HepG2 (cell line): ENCODE measurements around the gene HK3. TPM values are rescaled to one million over a fixed set of nuclear protein-coding genes. Genes with fewer than 3 reads are reported as not detected.

Experiments
- ATAC-seq: fragments of 200-7000 bp; cut with Tn5 transposase; 3 replicates; pipeline ENCODE4 v1.9.1; 2020; ENCODE audit warnings: mild to moderate bottlenecking, moderate library complexity
- Bru-seq: library from RNA; stranded (reverse); fragments of 400-500 nt; gene quantifications from one replicate; lab custom pipeline; 2021; lab: Mats Ljungman, UMichigan
- BruChase-seq, 2 experiments: library from RNA; stranded (reverse); fragments of 400-500 nt; gene quantifications; one replicate each; lab custom pipeline; 2021; lab: Mats Ljungman, UMichigan
- BruUV-seq: library from RNA; stranded (reverse); fragments of 400-500 nt; replicated peaks from 2 replicates; lab custom pipeline; 2021; lab: Mats Ljungman, UMichigan
- CTCF ChIA-PET: fragments of 300-600 bp; formaldehyde crosslinking; extraction: SDS; loops from one replicate; lab custom pipeline; 2021; ENCODE audit warnings: low total read pairs, inconsistent platforms, low intra/inter-chr PET ratio; lab: Yijun Ruan, JAX
- POLR2A ChIA-PET: fragments of 350-600 bp; sonication (Branson Sonifier 250); formaldehyde crosslinking; loops from one replicate; lab custom pipeline; 2020; ENCODE audit warnings: antibody characterized with exemption, inconsistent platforms; lab: Yijun Ruan, JAX
- DNase-seq: peaks from one replicate; pipeline ENCODE4 v3.0.0-alpha.2; 2015; ENCODE audit warnings: low spot score
- FAIRE-seq: peaks from 3 replicates; lab custom pipeline; 2011; peaks lifted over from hg19 to GRCh38; lab: Jason Lieb, UNC
- H2AFZ ChIP-seq: one replicate; pipeline ENCODE4 v1.6.1; 2011; ENCODE audit warnings: low read length, inconsistent platforms
- H3K27ac ChIP-seq: fragments of 300-600 bp; 3 replicates; pipeline ENCODE4 v1.8.0; 2011; ENCODE audit warnings: mixed run types, mild to moderate bottlenecking, mixed read lengths, low read length, inconsistent platforms; ENCODE audit not compliant: insufficient read depth; ENCODE audit errors: extremely low read length
- H3K27me3 ChIP-seq, 2 experiments: fragments of 200-600 bp in 1 of 2; 2 replicates in 1 of 2; 3 replicates in 1 of 2; pipeline versions ENCODE4 v1.6.0 to v1.8.0; 2011; ENCODE audit warnings: low read length in 2 of 2, mild to moderate bottlenecking in 2 of 2, moderate library complexity in 2 of 2, inconsistent platforms in 1 of 2; ENCODE audit not compliant: insufficient read depth in 2 of 2, control insufficient read depth in 1 of 2
- H3K36me3 ChIP-seq, 2 experiments: fragments of 200-600 bp in 1 of 2; replicated peaks in 1 of 2; 2 replicates in 1 of 2; 3 replicates in 1 of 2; pipeline versions ENCODE4 v1.5.1 to v1.8.0; 2011; ENCODE audit warnings: low read length in 2 of 2, inconsistent platforms in 1 of 2; ENCODE audit not compliant: insufficient read depth in 2 of 2, control insufficient read depth in 1 of 2
- H3K4me1 ChIP-seq: 2 replicates; pipeline ENCODE4 v1.5.1; 2012; ENCODE audit warnings: low read length, inconsistent platforms; ENCODE audit not compliant: insufficient read depth
- H3K4me2 ChIP-seq: 2 replicates; pipeline ENCODE4 v1.6.0; 2011; ENCODE audit warnings: low read depth, low read length, inconsistent platforms
- H3K4me3 ChIP-seq, 3 experiments: fragments of 200-600 bp in 1 of 3; sonication (generic), shearing (Covaris generic) in 1 of 3; replicated peaks in 1 of 3; 2 replicates each; pipeline ENCODE4 v1.5.1; 2011 to 2016; ENCODE audit warnings: low read length in 3 of 3, inconsistent platforms in 2 of 3, low read depth in 2 of 3, mild to moderate bottlenecking in 2 of 3, control low read depth in 1 of 3, mixed read lengths in 1 of 3; ENCODE audit not compliant: insufficient read depth in 1 of 3
- H3K79me2 ChIP-seq: one replicate; pipeline ENCODE4 v1.6.1; 2011; ENCODE audit warnings: low read length, inconsistent platforms; ENCODE audit not compliant: insufficient read depth
- H3K9ac ChIP-seq: 2 replicates; pipeline ENCODE4 v1.6.0; 2011; ENCODE audit warnings: mild to moderate bottlenecking, low read depth, low read length, inconsistent platforms; ENCODE audit not compliant: insufficient read depth
- H3K9me3 ChIP-seq: 2 replicates; pipeline ENCODE4 v1.5.1; 2012; ENCODE audit warnings: mild to moderate bottlenecking, low read length
- H4K20me1 ChIP-seq: 2 replicates; pipeline ENCODE4 v1.6.0; 2011; ENCODE audit warnings: inconsistent platforms, mild to moderate bottlenecking, low read length, moderate library complexity; ENCODE audit not compliant: insufficient read depth
- ARNT ChIP-seq: fragments of 450-650 bp; IDR thresholded peaks from 2 replicates; pipeline ENCODE4 v1.6.1; 2017
- DMAP1 ChIP-seq: IDR thresholded peaks from 2 replicates; pipeline ENCODE4 v1.6.1; 2016
- GATA4 ChIP-seq: sonication (generic); IDR thresholded peaks from 2 replicates; pipeline ENCODE4 v1.6.1; 2016; ENCODE audit warnings: antibody characterized with exemption, low read depth, borderline replicate concordance
- HOXA7 ChIP-seq: sonication (generic); formaldehyde crosslinking; IDR thresholded peaks from 2 replicates; pipeline ENCODE4 v1.8.1; 2022; ENCODE audit warnings: mild to moderate bottlenecking, missing genetic modification reagents, moderate library complexity
- KDM5B ChIP-seq: sonication (generic); formaldehyde crosslinking; IDR thresholded peaks from 2 replicates; pipeline ENCODE4 v1.4.0; 2020; ENCODE audit warnings: missing genetic modification reagents, mild to moderate bottlenecking, borderline replicate concordance
- MTF1 ChIP-seq: sonication (generic); formaldehyde crosslinking; IDR thresholded peaks from 2 replicates; pipeline ENCODE4 v1.5.0; 2020; ENCODE audit warnings: missing genetic modification reagents
- PRPF4 ChIP-seq: fragments of 200-400 bp; formaldehyde crosslinking; IDR thresholded peaks from 2 replicates; pipeline ENCODE4 v1.6.1; 2016; ENCODE audit warnings: low read length, low read depth; ENCODE audit not compliant: poor library complexity, severe bottlenecking
- PTBP1 ChIP-seq: fragments of 200-400 bp; formaldehyde crosslinking; IDR thresholded peaks from 2 replicates; pipeline ENCODE4 v1.6.1; 2018; ENCODE audit warnings: low read length, low read depth; ENCODE audit not compliant: poor library complexity, severe bottlenecking
- TEAD3 ChIP-seq: optimal IDR thresholded peaks from 2 replicates; pipeline ENCODE3; 2016; ENCODE audit warnings: borderline replicate concordance
- ZFY ChIP-seq: sonication (generic); formaldehyde crosslinking; IDR thresholded peaks from 2 replicates; pipeline ENCODE4 v1.4.0; 2020; ENCODE audit warnings: missing genetic modification reagents
- ZNF20 ChIP-seq: sonication (generic); formaldehyde crosslinking; IDR thresholded peaks from 2 replicates; pipeline ENCODE4 v1.4.0; 2020; ENCODE audit warnings: mild to moderate bottlenecking, moderate library complexity, missing genetic modification reagents
- ZNF24 ChIP-seq: fragments of 450-650 bp; IDR thresholded peaks from 2 replicates; pipeline ENCODE4 v1.6.1; 2017; ENCODE audit warnings: antibody characterized with exemption, mild to moderate bottlenecking
- ZNF276 ChIP-seq: sonication (generic); formaldehyde crosslinking; IDR thresholded peaks from 2 replicates; pipeline ENCODE4 v1.4.0; 2020; ENCODE audit warnings: mild to moderate bottlenecking, low read depth, missing genetic modification reagents
- ZZZ3 ChIP-seq: sonication (generic); formaldehyde crosslinking; IDR thresholded peaks from 2 replicates; pipeline ENCODE4 v1.4.0; 2020; ENCODE audit warnings: missing genetic modification reagents, mild to moderate bottlenecking, borderline replicate concordance
- WGBS: methylation state at CpG from one replicate; pipeline ENCODE4 v1.1.6; 2017; ENCODE audit warnings: low lambda C conversion rate; 5-methylcytosine and 5-hydroxymethylcytosine counted together
- in situ Hi-C: cut with HindIII; loops from 2 replicates; pipeline ENCODE4 v1.10.0; 2017; ENCODE audit warnings: low pct_unique_long_range_greater_than_20kb; ENCODE audit not compliant: extremely low pct_ligation_motif_present
- intact Hi-C: fragments of 100-400 bp; cut with micrococcal nuclease; formaldehyde crosslinking; loops from one replicate; pipeline ENCODE4 v1.10.0; 2022; ENCODE audit not compliant: unreplicated experiment
- long read RNA-seq, 2 experiments: library from RNA in 1 of 2; library from polyadenylated mRNA in 1 of 2; stranded (forward) in 1 of 2; unstranded in 1 of 2; transcript quantifications; one replicate each; pipeline ENCODE4 v2.0.0, GENCODE V29; 2019 to 2022
- polyA minus RNA-seq, 3 experiments: library from RNA; depleted of rRNA, polyadenylated mRNA; stranded (reverse); fragments of >200 nt; gene quantifications; 2 replicates each; pipeline ENCODE4 v1.2.3, GENCODE V29; 2011; ENCODE audit warnings: low replicate concordance in 1 of 3
- polyA plus RNA-seq, 8 experiments: library from polyadenylated mRNA; depleted of rRNA in 3 of 8; stranded (reverse) in 7 of 8; unstranded in 1 of 8; fragments of >200 nt; fragmentation: Illumina TruSeq in 4 of 8; extraction: Trizol in 4 of 8; gene quantifications; 2 replicates each; pipeline versions ENCODE4 v1.2.1 to v1.2.3, GENCODE V29; 2011 to 2016; ENCODE audit warnings: low read depth in 4 of 8, missing spikeins in 1 of 8, mixed read lengths in 1 of 8; ENCODE audit not compliant: insufficient read depth in 1 of 8
- total RNA-seq, 5 experiments: library from RNA; depleted of rRNA; stranded (reverse); fragments of >200 nt; fragmentation: Illumina TruSeq; extraction: Trizol; gene quantifications; 2 replicates each; pipeline ENCODE4 v1.2.3, GENCODE V29; 2016; ENCODE audit warnings: low read depth in 1 of 5
- TF ChIP-seq, protein P1 (sequence below): sonication (generic); formaldehyde crosslinking; IDR thresholded peaks from 2 replicates; pipeline ENCODE4 v1.8.0; 2022; ENCODE audit warnings: mild to moderate bottlenecking, missing genetic modification reagents, moderate library complexity

HK3 gene
- total RNA-seq (2016; rRNA removed; fragmentation: Illumina TruSeq; extraction: Trizol) (not detected in 2 replicates), polyA plus RNA-seq (2011; rRNA removed) (0.13 TPM in 1 of 2 replicates, not detected in the other), polyA minus RNA-seq (2011; rRNA and poly(A)+ RNA removed; ENCODE audit: low replicate concordance) (not detected in 2 replicates), Bru-seq, nascent RNA (percentile 20 among the genes with signal in this experiment), BruChase-seq, experiment 1, labeled RNA remaining after a 6-hour chase (percentile 27 among the genes with signal in this experiment), BruChase-seq, experiment 2, labeled RNA remaining after a 2-hour chase (percentile 19 among the genes with signal in this experiment)
- total RNA-seq (2016; cell fraction: cytosol; rRNA removed; fragmentation: Illumina TruSeq; extraction: Trizol; ENCODE audit: low read depth) = not detected in 2 replicates
- total RNA-seq (2016; cell fraction: insoluble cytoplasmic fraction; rRNA removed; fragmentation: Illumina TruSeq; extraction: Trizol) = not detected in 2 replicates
- not detected in 2 replicates for total RNA-seq (2016; cell fraction: membrane; rRNA removed; fragmentation: Illumina TruSeq; extraction: Trizol)
- not detected in 2 replicates for total RNA-seq (2016; cell fraction: nucleus; rRNA removed; fragmentation: Illumina TruSeq; extraction: Trizol)
- polyA plus RNA-seq (2011; cell fraction: cytosol; rRNA removed) = not detected in 2 replicates
- polyA plus RNA-seq (2011; cell fraction: nucleus; rRNA removed) = 0.28 and 0.32 TPM in 2 replicates
- polyA plus RNA-seq (2012) = not detected in 2 replicates
- polyA plus RNA-seq (2016; cell fraction: cytosol; fragmentation: Illumina TruSeq; extraction: Trizol; ENCODE audit: low read depth) = not detected in 2 replicates
- not detected in 2 replicates for polyA plus RNA-seq (2016; cell fraction: insoluble cytoplasmic fraction; fragmentation: Illumina TruSeq; extraction: Trizol; ENCODE audit: low read depth)
- not detected in 2 replicates for polyA plus RNA-seq (2016; cell fraction: membrane; fragmentation: Illumina TruSeq; extraction: Trizol; ENCODE audit: low read depth)
- not detected in 2 replicates for polyA plus RNA-seq (2016; cell fraction: nucleus; fragmentation: Illumina TruSeq; extraction: Trizol; ENCODE audit: insufficient read depth, low read depth)
- polyA minus RNA-seq (2011; cell fraction: cytosol; rRNA and poly(A)+ RNA removed) = not detected in 2 replicates
- not detected in 2 replicates for polyA minus RNA-seq (2011; cell fraction: nucleus; rRNA and poly(A)+ RNA removed)
- long read RNA-seq, experiment 1 = 0 reads
- long read RNA-seq, experiment 2 = 0 reads

GRCh38 chr5:176899296-176899891, at the start of gene HK3:
HK3 (minus strand) TSS chr5:176899346; CDS start chr5:176896159, 3,187 bp downstream.
- 88% methylated on average over 9 of the region's 9 CpGs for WGBS
- peaks cover 16% of the 10 kb centered on the region for H3K4me1 ChIP-seq
- peaks cover 0 to 2% of the 10 kb centered on the region in 2 experiments; a peak in 1 of 5 replicates for H3K27me3 ChIP-seq
- H3K36me3 ChIP-seq = peaks cover 4 to 7% of the 10 kb centered on the region in 2 experiments; a peak in 4 of 5 replicates
- no peak within 1 kb of the TSS for H2AFZ ChIP-seq
- in situ Hi-C loops = no loop called here
- FAIRE-seq = no peak
- no peak within 1 kb of the TSS for H3K9ac ChIP-seq
- TF ChIP-seq ZZZ3 (no peak), MTF1 (no peak), KDM5B (CRISPR knock-in tag) (no peak), HOXA7 (CRISPR knock-in tag) (no peak), DMAP1 (CRISPR knock-in tag) (no peak), ZNF20 (CRISPR knock-in tag) (no peak), GATA4 (no peak), ZNF24 (no peak), ZFY (CRISPR knock-in tag) (no peak), ZNF276 (CRISPR knock-in tag) (no peak), PRPF4 (no peak), PTBP1 (no peak), TEAD3 (CRISPR knock-in tag) (no peak), ARNT (no peak)
- TF ChIP-seq, protein P1, sequence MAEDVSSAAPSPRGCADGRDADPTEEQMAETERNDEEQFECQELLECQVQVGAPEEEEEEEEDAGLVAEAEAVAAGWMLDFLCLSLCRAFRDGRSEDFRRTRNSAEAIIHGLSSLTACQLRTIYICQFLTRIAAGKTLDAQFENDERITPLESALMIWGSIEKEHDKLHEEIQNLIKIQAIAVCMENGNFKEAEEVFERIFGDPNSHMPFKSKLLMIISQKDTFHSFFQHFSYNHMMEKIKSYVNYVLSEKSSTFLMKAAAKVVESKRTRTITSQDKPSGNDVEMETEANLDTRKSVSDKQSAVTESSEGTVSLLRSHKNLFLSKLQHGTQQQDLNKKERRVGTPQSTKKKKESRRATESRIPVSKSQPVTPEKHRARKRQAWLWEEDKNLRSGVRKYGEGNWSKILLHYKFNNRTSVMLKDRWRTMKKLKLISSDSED (CRISPR knock-in tag) = no peak
- H3K79me2 ChIP-seq = no peaks in the 10 kb centered on the region
- BruUV-seq = no TSS peak
- no peak for DNase-seq
- H3K4me2 ChIP-seq = no peak within 1 kb of the TSS
- H4K20me1 ChIP-seq = no peaks in the 10 kb centered on the region
- no peaks in the 10 kb centered on the region for H3K9me3 ChIP-seq
- H3K27ac ChIP-seq = no peak within 1 kb of the TSS
- ChIA-PET POLR2A (no interaction called here), CTCF (no interaction called here)
- no peak for ATAC-seq
- no peak within 1 kb of the TSS for H3K4me3 ChIP-seq
- intact Hi-C loops = no loop called here
